GM12892 (cell line): ENCODE results near the gene ADCY1.

Experiments used
- DNase-seq: peaks from one replicate; pipeline ENCODE4 v3.0.0; 2011; ENCODE audit not compliant: insufficient read length
- FAIRE-seq: peaks from 2 replicates; lab custom pipeline; 2011; peaks lifted over from hg19 to GRCh38; lab: Jason Lieb, UNC
- POLR2A ChIP-seq: IDR thresholded peaks from 2 replicates; pipeline ENCODE4 v1.6.1; 2011; ENCODE audit warnings: low read depth, low read length, control low read depth
- POLR2AphosphoS5 ChIP-seq: IDR thresholded peaks from 2 replicates; pipeline ENCODE4 v1.6.1; 2011; ENCODE audit warnings: low read depth, low read length, control low read depth
- TAF1 ChIP-seq: IDR thresholded peaks from 2 replicates; pipeline ENCODE4 v1.6.1; 2011; ENCODE audit warnings: low read depth, mild to moderate bottlenecking, control low read depth, low read length, borderline replicate concordance

The ADCY1 gene

DNA sequence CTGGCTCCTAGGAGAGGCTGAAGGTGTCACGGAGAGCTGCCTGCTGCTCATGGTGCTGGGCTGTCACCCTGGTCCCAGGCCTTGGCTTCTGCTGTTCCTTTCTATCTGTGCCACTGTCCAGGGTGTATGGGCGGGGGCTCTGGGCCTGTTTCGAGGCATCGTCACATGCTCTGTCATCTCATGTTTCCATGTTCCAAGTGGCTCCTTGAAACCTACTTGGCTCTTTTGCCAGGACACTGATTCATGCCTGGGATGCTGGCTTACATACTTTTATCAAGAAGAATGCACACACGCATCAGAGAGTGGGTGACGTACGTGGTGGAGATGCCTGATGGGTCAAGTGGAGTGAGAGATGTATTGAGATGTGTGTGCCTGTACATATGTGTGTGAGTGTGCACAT is 50.9 kb downstream of the ADCY1 start:
- FAIRE-seq (no peak), DNase-seq (no peak)
- no peak for TF ChIP-seq POLR2A
- no peak for TF ChIP-seq TAF1
- TF ChIP-seq POLR2AphosphoS5, result no peak

DNA sequence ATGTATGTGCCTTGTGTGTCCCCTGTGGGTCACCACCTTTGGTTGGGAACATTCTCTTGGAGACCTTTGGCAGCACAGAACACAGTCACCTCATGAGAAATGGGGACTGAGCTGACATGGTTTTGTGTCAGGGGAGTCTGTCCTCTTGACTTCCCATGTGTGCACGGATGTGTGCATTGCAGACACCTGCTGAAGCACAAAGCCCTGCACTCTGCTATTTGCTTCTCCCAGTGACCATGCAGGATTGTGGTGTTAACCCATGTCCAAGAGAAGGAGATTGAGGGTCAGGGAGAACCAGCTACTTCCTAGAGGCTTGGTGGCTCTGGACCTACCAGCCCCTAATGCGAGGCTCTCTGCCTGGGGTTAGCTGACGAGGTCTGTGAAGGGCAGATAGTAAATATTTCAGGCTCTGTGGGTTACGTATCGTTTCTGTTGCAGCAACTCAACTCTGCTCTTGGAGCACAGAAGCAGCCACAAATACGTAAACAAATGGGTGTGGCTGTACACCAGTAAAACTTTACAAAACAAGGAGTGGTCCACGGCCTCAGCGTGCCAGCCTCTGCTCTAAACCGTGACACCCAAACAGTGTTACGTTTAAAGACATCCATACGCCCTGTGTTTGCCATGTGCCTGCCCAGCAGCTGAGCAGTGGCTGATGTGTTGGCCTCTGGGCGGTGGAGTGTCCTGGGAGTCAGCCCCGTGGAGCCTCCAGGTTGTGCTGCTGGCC is 51.7 kb downstream of the ADCY1 start:
- DNase-seq, result no peak
- TF ChIP-seq POLR2AphosphoS5 (no peak), POLR2A (no peak), TAF1 (no peak)
- FAIRE-seq, result peak; percentile 27

- DNase-seq (no peak), FAIRE-seq (no peak)
- no peak for TF ChIP-seq POLR2A
- TF ChIP-seq TAF1, result no peak
Measured at GRCh38 chr7:45626441-45627430, 52.6 kb downstream of the ADCY1 start.

- no peak for TF ChIP-seq POLR2A
- no peak for TF ChIP-seq POLR2AphosphoS5
- no peak for TF ChIP-seq TAF1
- DNase-seq (no peak), FAIRE-seq (no peak)
Measured at GRCh38 chr7:45627691-45628456, 53.7 kb downstream of the ADCY1 start.

DNA sequence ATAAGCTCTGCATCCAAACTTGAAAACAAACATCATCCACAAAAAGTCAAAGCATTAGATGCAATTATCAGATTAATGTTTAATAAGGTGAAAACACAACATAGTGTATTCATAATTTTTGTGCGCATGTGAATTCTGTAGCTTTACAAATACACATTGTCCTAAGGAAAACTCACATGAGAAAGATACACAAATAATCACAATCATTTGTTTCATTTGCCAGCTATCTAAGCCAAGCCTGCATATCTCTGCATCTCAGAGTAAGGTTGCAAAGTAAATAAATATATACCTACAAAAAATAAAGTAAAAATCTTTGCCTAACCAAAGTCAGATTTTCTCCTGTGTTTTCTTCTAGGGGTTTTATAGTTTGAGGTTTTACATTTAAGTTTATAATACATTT is 57.4 kb downstream of the ADCY1 start:
- no peak for TF ChIP-seq TAF1
- TF ChIP-seq POLR2A, result no peak
- no peak for TF ChIP-seq POLR2AphosphoS5
- DNase-seq (no peak), FAIRE-seq (no peak)

DNA sequence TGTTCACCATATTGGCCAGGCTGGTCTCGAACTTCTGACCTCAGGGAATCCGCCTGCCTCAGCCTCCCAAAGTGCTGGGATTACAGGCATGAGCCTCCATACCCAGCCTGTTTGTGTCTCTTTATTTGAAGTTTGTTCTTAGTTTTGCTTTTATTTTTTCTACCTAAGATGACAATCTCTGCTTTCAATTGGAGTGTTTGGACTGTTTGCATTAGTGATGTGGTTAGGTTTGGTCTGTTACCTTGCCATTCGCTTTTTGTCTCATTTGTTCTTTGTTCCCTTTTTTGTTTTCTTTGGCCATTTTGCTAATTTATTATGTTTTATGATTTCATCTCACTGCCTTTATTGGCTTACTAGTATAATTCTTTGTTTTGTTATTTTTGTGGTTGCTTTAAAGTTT is 62.6 kb downstream of the ADCY1 start:
- TF ChIP-seq POLR2AphosphoS5, result no peak
- DNase-seq (no peak), FAIRE-seq (no peak)

- no peak for FAIRE-seq
- DNase-seq, result no peak
- TF ChIP-seq POLR2A (no peak), TAF1 (no peak), POLR2AphosphoS5 (no peak)
Measured at GRCh38 chr7:45638916-45639315, 64.7 kb downstream of the ADCY1 start.

- peak; percentile 70 for FAIRE-seq
- DNase-seq, result no peak
- TF ChIP-seq POLR2A, result no peak
- no peak for TF ChIP-seq POLR2AphosphoS5
- TF ChIP-seq TAF1, result no peak
Measured at GRCh38 chr7:45642044-45642443, 67.9 kb downstream of the ADCY1 start.

- no peak for DNase-seq
- TF ChIP-seq TAF1 (no peak), POLR2A (no peak), POLR2AphosphoS5 (no peak)
- FAIRE-seq, result peak; percentile 86
Measured at GRCh38 chr7:45643630-45644029, 69.5 kb downstream of the ADCY1 start.

DNA sequence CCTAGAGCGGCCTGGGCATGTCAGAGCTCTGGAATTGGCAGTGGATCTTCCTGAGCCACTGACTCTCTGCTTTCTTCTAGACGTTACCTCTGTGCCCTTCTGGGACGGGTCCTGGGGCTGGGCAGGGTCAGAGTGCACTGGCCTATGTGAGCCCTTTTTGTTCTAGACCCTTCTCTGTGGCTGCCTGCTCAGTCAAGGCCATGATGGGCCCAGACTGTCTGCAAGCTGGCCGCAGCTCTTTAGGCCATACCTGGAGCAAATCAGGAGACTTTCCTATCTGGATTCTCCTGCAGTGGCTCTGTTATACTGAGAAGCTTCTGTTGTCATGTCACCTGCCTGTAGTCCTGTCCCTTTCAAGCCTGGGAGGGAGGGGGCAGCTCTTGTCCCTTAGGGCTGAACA is 70.1 kb downstream of the ADCY1 start:
- DNase-seq (no peak), FAIRE-seq (peak; percentile 17)
- no peak for TF ChIP-seq POLR2A
- no peak for TF ChIP-seq POLR2AphosphoS5
- no peak for TF ChIP-seq TAF1
